Right cardiac atrium (tissue), 5 donors: ENCODE results near the gene GCN1. TPM values are rescaled to one million over a fixed set of nuclear protein-coding genes. Genes with fewer than 3 reads are reported as not detected.
"Not testable (repeated sequence)": the region's sequence is repeated elsewhere in the genome, so short reads cannot be mapped to it uniquely, and the experiment has no call there.

Source experiments
- ATAC-seq, 2 donors: fragments of 200-7000 bp; cut with Tn5 transposase; one replicate each; pipeline versions ENCODE4 v1.8.0 to v1.9.1; 2020; ENCODE audit warnings: moderate library complexity in 2 of 2, mild to moderate bottlenecking in 1 of 2
- DNase-seq, 3 donors: peaks; one replicate each; pipeline ENCODE4 v3.0.0-alpha.2; 2020
- H3K27ac ChIP-seq: one replicate; pipeline ENCODE4 v1.5.1; 2013; ENCODE audit warnings: mild to moderate bottlenecking, low read length, control low read depth, moderate library complexity
- H3K27me3 ChIP-seq: one replicate; pipeline ENCODE4 v1.6.1; 2013; ENCODE audit not compliant: control insufficient read depth, insufficient read depth
- H3K4me1 ChIP-seq: one replicate; pipeline ENCODE4 v1.6.1; 2013; ENCODE audit warnings: low read length; ENCODE audit not compliant: control insufficient read depth, insufficient read depth
- H3K4me3 ChIP-seq: one replicate; pipeline ENCODE4 v1.5.1; 2013; ENCODE audit warnings: low read length, control low read depth
- H3K9me3 ChIP-seq: one replicate; pipeline ENCODE4 v1.6.1; 2013; ENCODE audit warnings: low read length; ENCODE audit not compliant: control insufficient read depth
- WGBS: extraction: QIAGEN DNeasy Blood & Tissue Kit; methylation state at CpG from one replicate; pipeline ENCODE4 v1.1.7; 2013; 5-methylcytosine and 5-hydroxymethylcytosine counted together
- intact Hi-C, 4 donors: fragments of 100-400 bp; cut with DNase I; formaldehyde crosslinking; loops; one replicate each; pipeline versions ENCODE4 v1.11.0 to v1.14.0; 2022 to 2023
- polyA plus RNA-seq: library from polyadenylated mRNA; stranded (reverse); fragments of 200-250 nt; gene quantifications from one replicate; pipeline ENCODE4 v1.2.3, GENCODE V29; 2013
- total RNA-seq, 4 donors: library from RNA; stranded (reverse); fragmentation: NEBNext Ultra II Directional; extraction: Animal tissue kit (Norgen Biotek cat#: 25700); gene quantifications; one replicate each; pipeline ENCODE4 v1.2.1, GENCODE V29; 2021
- donor health status: healthy with polysubstance abuse.
- donor health status: DM: no; HTN: yes; CAD: no.
- donor health status: DM: no; HTN: no; CAD: no.
- donor health status: DM: no; HTN: yes; CAD: no; lungs with severe emphysema.
- donor health status: DM: yes; HTN: yes; CAD: no.

Gene GCN1
- total and polyA plus RNA-seq, 5 donors = 10.6 to 41.4 (median 34.7) TPM

DNA sequence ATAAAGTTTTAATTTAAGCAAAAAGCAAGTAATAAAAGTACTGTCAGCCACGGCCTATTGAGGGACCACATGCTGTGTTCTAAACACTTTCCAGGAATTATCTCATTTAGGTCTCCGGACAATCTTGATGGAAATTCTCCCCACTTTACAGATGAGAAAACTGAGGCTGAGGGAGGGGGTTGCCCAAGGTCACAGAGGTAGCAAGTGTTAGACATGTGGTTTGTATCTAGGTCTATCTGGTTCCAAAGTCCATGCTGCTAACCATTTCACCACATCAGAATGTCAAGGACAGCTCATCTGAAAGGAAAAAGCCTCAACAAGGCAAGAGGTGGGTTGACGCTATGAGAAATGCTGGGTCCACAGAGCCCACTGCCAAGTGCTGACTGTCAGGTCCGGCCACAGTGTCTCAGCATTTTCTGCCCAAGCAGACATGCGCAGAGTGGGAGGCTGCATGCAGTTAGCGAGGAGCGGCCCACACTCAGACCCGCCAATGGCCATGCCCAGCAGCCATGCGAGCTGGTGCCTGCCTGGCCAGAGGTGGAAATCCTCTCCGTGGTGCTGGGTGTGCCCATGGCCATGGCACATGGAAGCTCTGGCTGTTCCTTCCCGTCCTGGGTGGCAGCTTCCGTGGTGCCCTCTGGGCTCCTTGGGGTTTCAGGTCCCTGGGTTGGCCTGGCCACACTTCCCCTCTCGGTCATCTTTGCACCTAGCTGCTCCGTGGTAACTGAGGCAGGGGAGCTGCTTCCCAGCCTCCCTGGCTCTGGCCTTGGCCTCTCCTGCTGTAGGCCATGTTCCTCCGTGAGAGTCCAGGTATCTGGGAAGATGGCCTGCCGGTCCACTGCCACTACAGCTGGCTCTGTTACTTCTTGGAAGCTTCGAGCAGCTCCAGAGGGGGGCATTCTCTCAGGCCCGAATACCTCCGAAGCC is 24.4 kb upstream of the GCN1 start:
- H3K9me3 ChIP-seq = no peaks in the 10 kb centered on the region
- H3K27ac ChIP-seq = no peak overlapping the region
- intact Hi-C loops = no loop called here
- DNase-seq = peak in 1 of 3 donors; percentile 36
- no peak overlapping the region for H3K4me3 ChIP-seq
- H3K27me3 ChIP-seq = no peaks in the 10 kb centered on the region
- WGBS = 89% methylated on average over 19 of the region's 19 CpGs
- H3K4me1 ChIP-seq = no peaks in the 10 kb centered on the region
- no peak for ATAC-seq

DNA sequence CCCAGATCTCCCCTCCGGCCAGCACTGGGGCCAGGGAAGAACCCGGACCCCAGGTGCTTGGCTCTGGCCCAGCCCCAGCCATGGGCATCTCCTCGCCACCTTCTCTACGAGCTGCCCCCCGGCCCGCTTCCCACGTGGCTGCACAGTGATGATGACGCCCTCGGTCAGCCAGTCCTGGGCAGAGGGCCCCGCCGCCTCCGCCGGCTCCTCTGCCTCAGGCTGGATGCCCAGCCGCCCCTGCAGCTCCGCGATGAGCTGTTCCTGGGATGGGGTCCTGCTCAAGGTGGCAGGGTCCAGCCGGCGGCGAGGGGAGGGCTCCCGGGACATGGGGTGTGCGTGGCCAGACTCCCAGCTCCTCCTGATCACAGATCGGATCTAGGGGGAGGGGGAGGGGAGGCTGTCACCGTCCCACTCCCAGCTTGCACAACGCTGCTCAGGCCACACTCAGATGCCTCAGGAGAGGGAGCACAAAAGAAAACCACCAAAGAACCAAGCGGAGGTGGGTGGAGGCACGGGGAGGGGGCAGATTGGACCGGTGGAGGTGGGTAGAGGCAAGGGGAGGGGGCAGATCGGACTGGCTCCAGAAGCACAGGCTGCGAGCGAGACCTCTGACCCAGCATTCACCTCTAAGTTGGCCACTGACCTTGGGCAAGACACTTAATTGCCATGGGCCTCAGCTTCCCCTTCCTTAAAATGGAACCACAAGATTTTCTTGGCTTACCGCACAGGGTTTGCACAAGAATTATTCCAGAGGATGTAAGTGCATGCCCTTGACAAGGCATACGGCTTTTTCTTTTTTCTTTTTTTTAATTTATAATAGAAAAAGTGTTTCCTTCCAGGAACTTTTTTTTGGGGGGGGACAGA is 22.5 kb upstream of the GCN1 start:
- intact Hi-C loops = no loop called here
- no peak overlapping the region for H3K4me3 ChIP-seq
- no peaks in the 10 kb centered on the region for H3K9me3 ChIP-seq
- WGBS = 80% methylated on average over 32 of the region's 32 CpGs
- H3K27ac ChIP-seq = no peak overlapping the region
- ATAC-seq (no peak), DNase-seq (peak in 2 of 3 donors; percentile 49 to 59)
- H3K4me1 ChIP-seq = no peaks in the 10 kb centered on the region
- H3K27me3 ChIP-seq = no peaks in the 10 kb centered on the region

DNA sequence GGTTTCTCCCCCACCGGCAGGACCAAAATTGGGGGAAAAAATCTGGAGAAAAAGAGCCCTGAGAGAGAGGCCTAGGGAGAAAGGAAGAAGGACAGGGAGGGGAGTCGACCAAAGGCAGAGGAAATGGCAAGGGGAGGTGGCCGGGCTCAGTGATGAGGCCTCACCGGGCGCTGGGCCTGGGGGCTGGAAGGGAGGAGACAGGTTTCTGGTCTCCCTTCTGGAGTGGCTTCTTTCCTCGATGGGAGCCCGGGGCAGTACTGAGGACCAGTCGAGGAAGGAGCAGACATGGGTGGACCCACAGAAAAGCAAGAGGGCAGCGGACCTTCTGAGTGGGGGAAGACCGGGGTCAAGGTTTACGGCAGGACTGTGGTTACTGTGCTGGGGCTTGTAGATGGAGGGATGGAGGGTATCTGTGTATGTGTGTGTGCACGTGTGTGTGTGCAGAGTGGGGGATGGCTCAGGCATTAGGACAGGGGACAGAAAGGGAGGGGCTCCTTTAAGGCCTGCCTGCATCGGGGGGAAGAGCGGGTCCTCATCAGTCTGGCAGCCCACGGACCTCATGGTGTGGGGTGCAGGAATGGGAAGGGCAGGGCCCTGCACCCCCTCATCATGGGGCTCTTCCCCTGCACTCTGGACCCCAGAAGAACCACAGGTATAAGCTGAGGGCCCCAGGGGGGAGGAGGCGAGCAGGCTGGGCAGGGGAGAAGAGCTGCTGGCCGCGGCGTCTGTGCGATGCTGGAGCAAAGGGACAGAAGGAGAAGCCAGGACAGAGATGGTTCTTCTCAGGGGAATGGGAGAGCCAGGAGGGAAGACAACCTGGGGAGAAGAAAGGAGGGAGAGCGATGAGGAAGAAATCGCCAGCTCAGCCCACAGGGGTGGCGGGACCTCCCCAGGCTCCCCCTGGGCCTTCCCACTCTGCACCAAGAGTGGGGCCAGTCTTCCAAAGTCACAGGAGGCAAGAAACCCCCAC is 21.5 kb upstream of the GCN1 start:
- H3K27me3 ChIP-seq = no peaks in the 10 kb centered on the region
- no peak overlapping the region for H3K27ac ChIP-seq
- intact Hi-C loops = no loop called here
- H3K4me1 ChIP-seq = no peaks in the 10 kb centered on the region
- WGBS = 82% methylated on average over 23 of the region's 23 CpGs
- no peak overlapping the region for H3K4me3 ChIP-seq
- no peaks in the 10 kb centered on the region for H3K9me3 ChIP-seq
- DNase-seq (peak in 1 of 3 donors; percentile 14), ATAC-seq (no peak)

DNA sequence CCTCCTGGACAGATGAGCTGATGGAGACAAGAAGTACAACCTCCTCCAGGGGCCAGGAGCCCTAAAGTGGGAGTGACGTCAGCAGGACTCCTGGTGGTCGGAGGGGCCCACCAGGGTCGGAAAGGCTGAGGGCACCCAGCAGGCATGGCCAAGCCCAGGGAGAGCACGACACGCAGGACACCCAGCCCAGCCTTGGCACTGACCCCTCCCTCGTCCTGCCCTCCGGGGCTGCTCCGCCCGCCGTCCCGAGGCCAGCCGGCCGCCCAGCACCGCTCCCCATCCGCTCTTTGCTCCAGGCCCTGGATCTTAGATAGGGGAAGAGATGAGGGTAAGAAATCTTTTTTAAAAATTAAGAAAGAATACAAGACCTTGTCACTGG is 20.8 kb upstream of the GCN1 start:
- peak in 1 of 3 donors; percentile 51 for DNase-seq
- peak in 1 of 2 donors; percentile 4 for ATAC-seq
- Histone ChIP-seq H3K9me3 (no peaks in the 10 kb centered on the region), H3K4me3 (no peak overlapping the region), H3K4me1 (no peaks in the 10 kb centered on the region), H3K27me3 (no peaks in the 10 kb centered on the region), H3K27ac (no peak overlapping the region)
- intact Hi-C loops = no loop called here
- 85% methylated on average over 15 of the region's 15 CpGs for WGBS

DNA sequence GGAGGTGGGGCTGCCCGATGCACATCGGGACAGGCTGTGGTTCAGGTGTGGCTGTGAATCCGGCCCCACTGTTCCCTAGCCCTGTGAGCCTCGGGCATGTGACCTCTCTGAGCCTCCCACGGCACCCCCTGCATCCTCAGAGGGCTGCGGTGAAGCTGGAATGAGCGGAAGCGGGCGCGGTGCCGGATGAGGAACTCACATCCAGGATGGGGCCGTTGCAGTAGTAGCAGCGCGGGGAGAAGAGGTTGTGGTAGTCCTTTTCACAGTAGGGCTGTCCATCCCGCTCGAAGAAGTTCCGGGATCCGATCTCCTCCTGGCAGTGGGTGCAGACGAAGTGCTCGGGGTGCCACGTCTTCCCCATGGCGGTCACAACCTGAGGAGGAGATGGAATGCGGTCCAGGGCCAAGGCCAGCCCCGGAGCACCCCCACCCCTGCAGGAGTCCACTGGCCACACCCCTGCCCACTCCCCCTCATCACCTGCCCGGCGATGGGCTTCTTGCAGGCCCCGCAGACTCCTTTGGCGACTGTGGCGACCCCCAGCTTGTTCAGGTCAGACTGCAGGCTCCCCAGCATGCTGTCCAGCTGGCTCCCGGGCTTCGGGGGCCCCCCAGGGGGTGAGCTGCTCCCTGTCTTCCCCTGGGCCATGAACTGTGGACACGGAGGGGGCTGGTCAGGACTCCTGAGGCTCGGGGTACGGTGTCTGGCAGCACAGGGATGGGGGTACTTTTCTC is 20.3 kb upstream of the GCN1 start:
- ATAC-seq (peak; percentile 3 to 12), DNase-seq (peak in 1 of 3 donors; percentile 54)
- H3K4me1 ChIP-seq = no peaks in the 10 kb centered on the region
- WGBS = 88% methylated on average over 34 of the region's 34 CpGs
- no peak overlapping the region for H3K27ac ChIP-seq
- H3K9me3 ChIP-seq = no peaks in the 10 kb centered on the region
- no peaks in the 10 kb centered on the region for H3K27me3 ChIP-seq
- intact Hi-C loops = no loop called here
- no peak overlapping the region for H3K4me3 ChIP-seq

DNA sequence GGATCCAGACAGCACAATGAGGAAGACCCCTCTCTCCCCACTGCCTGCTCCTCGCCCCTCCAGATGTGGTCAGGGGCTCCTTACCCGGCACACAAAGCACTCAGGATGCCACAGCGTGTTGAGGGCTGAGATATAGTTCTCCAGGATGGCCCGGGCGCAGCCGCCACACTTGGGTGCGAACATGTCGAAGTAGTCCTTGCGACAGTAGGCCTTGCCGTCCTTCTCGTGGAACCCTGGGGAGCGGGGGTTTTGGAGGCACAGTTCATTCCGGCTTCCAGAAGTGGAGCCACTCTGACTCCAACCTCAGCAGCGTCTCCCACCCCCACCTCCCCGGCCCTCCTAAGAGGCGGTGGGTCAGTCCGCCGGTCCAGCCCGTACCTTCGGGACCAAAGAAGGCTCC is 19.2 kb upstream of the GCN1 start:
- Histone ChIP-seq H3K27me3 (no peaks in the 10 kb centered on the region), H3K27ac (no peak overlapping the region), H3K9me3 (no peaks in the 10 kb centered on the region), H3K4me1 (no peaks in the 10 kb centered on the region), H3K4me3 (no peak overlapping the region)
- intact Hi-C loops = no loop called here
- ATAC-seq (no peak), DNase-seq (peak in 1 of 3 donors; percentile 53)
- 92% methylated on average over 20 of the region's 20 CpGs for WGBS

DNA sequence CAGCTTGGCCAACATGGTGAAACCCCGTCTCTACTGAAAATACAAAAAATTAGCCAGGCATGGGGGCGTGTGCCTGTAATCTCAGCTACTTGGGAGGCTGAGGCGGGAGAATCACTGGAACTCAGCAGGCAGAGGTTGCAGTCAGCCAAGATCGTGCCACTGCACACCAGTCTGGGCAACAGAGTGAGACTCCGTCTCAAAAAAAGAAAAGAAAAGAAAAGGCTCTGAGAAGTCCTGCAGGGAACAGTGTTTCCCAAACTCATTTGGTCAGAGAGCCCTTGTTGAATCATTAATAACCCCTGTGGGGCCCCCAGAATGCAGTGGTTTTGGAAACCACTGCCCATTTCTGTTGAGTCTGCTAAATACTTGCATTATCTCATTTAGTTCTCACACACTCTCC is 18.7 kb upstream of the GCN1 start:
- H3K9me3 ChIP-seq, ATAC-seq, H3K4me1 ChIP-seq, DNase-seq, H3K27ac ChIP-seq, intact Hi-C loops, H3K27me3 ChIP-seq, H3K4me3 ChIP-seq: not testable (repeated sequence)
- 90% methylated on average over 5 of the region's 5 CpGs for WGBS

DNA sequence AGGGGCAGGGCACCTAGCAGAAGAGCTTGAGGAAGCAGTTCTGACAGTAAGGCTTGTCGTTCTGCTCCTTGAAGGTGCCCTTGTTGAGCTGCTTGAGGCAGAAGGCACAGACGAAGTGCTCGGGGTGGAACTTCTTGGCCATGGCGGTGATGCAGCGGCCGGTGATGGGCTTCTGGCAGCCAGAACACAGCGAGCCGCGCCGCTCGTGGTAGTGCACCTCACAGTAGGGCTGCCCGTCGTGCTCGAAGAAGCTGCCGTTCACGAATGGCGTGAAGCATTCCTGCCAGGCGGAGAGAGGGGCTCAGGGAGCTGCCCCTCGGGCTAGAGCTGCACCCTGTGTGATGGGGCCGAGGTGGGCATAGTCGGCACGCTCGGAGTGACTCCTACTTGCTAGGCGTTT is 17.8 kb upstream of the GCN1 start:
- no peak overlapping the region for H3K4me3 ChIP-seq
- intact Hi-C loops = no loop called here
- no peaks in the 10 kb centered on the region for H3K9me3 ChIP-seq
- H3K4me1 ChIP-seq = no peaks in the 10 kb centered on the region
- ATAC-seq (no peak), DNase-seq (peak in 1 of 3 donors; percentile 52)
- 95% methylated on average over 24 of the region's 24 CpGs for WGBS
- no peak overlapping the region for H3K27ac ChIP-seq
- H3K27me3 ChIP-seq = no peaks in the 10 kb centered on the region

DNA sequence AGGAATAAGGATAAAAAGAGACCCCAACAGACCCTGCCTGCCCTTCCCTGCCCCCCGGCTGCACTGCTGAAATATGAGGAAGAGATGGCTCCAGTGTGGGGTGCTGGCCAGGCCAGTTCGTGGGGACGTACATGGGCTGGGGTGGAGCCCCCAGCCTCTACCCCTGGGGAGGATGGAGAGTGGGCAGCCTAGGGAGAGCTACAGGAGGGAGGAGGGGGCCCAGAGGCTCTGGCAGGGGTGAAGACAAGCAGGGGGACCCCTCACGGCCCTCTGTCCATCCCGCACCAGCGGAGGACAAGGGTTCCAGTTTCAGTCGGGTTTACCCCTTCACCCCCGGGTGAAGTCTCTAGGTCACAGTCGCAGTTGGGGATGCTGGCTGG is 17.4 kb upstream of the GCN1 start:
- Histone ChIP-seq H3K27me3 (no peaks in the 10 kb centered on the region), H3K4me1 (no peaks in the 10 kb centered on the region), H3K4me3 (no peak overlapping the region), H3K27ac (no peak overlapping the region), H3K9me3 (no peaks in the 10 kb centered on the region)
- intact Hi-C loops = no loop called here
- ATAC-seq (no peak), DNase-seq (no peak)
- 80% methylated on average over 9 of the region's 9 CpGs for WGBS
